Trophoblast cell (in vitro differentiated cells and primary cell): ENCODE results near the gene VPS51.

ENCODE experiments used
- DNase-seq, 2 donors: peaks; one replicate each; pipeline ENCODE4 v3.0.0-alpha.2; 2016
- H2AFZ ChIP-seq: 2 replicates; pipeline ENCODE4 v1.6.1; 2013; ENCODE audit warnings: low read length, moderate library complexity, mild to moderate bottlenecking; ENCODE audit not compliant: insufficient read depth, poor library complexity
- H2AK5ac ChIP-seq: 2 replicates; pipeline ENCODE4 v1.6.1; 2013; ENCODE audit warnings: mild to moderate bottlenecking, low read length
- H2BK120ac ChIP-seq: 2 replicates; pipeline ENCODE4 v1.6.1; 2013; ENCODE audit warnings: low read length, mild to moderate bottlenecking, moderate library complexity; ENCODE audit not compliant: insufficient read depth, poor library complexity
- H2BK12ac ChIP-seq: 2 replicates; pipeline ENCODE4 v1.6.1; 2013; ENCODE audit warnings: mild to moderate bottlenecking, low read length, moderate library complexity
- H2BK5ac ChIP-seq: 2 replicates; pipeline ENCODE4 v1.6.1; 2013; ENCODE audit warnings: low read length, low read depth, moderate library complexity, mild to moderate bottlenecking; ENCODE audit not compliant: poor library complexity
- H3K14ac ChIP-seq: 2 replicates; pipeline ENCODE4 v1.6.1; 2013; ENCODE audit warnings: mild to moderate bottlenecking, low read length
- H3K18ac ChIP-seq: 2 replicates; pipeline ENCODE4 v1.6.1; 2013; ENCODE audit warnings: mild to moderate bottlenecking, low read length
- H3K23ac ChIP-seq: 2 replicates; pipeline ENCODE4 v1.6.1; 2013; ENCODE audit warnings: low read length
- H3K27ac ChIP-seq: 2 replicates; pipeline ENCODE4 v1.5.1; 2013; ENCODE audit warnings: low read depth, mild to moderate bottlenecking, inconsistent platforms, low read length, moderate library complexity
- H3K27me3 ChIP-seq: 2 replicates; pipeline ENCODE4 v1.6.1; 2013; ENCODE audit warnings: inconsistent platforms, mild to moderate bottlenecking, low read length, moderate library complexity; ENCODE audit not compliant: insufficient read depth
- H3K36me3 ChIP-seq, 2 experiments: 1 replicate in 1 of 2; 2 replicates in 1 of 2; pipeline ENCODE4 v1.6.1; 2013; ENCODE audit warnings: low read length in 2 of 2, mild to moderate bottlenecking in 2 of 2, moderate library complexity in 1 of 2; ENCODE audit not compliant: insufficient read depth in 2 of 2, control insufficient read depth in 1 of 2
- H3K4ac ChIP-seq: 2 replicates; pipeline ENCODE4 v1.6.1; 2013; ENCODE audit warnings: low read depth, mild to moderate bottlenecking, low read length, moderate library complexity
- H3K4me1 ChIP-seq, 2 experiments: 1 replicate in 1 of 2; 2 replicates in 1 of 2; pipeline ENCODE4 v1.6.1; 2013; ENCODE audit warnings: low read length in 2 of 2, mild to moderate bottlenecking in 2 of 2, moderate library complexity in 1 of 2; ENCODE audit not compliant: insufficient read depth in 2 of 2, control insufficient read depth in 1 of 2
- H3K4me2 ChIP-seq: 2 replicates; pipeline ENCODE4 v1.6.1; 2013; ENCODE audit warnings: inconsistent platforms, mild to moderate bottlenecking, low read length, moderate library complexity
- H3K4me3 ChIP-seq: 2 replicates; pipeline ENCODE4 v1.5.1; 2013; ENCODE audit warnings: mild to moderate bottlenecking, low read depth, low read length, inconsistent platforms
- H3K79me1 ChIP-seq: one replicate; pipeline ENCODE4 v1.6.1; 2013; ENCODE audit warnings: low read length
- H3K79me2 ChIP-seq: 2 replicates; pipeline ENCODE4 v1.6.1; 2013; ENCODE audit warnings: low read length, mild to moderate bottlenecking; ENCODE audit not compliant: control insufficient read depth, insufficient read depth, poor library complexity
- H3K9ac ChIP-seq: 2 replicates; pipeline ENCODE4 v1.6.1; 2013; ENCODE audit warnings: mild to moderate bottlenecking, low read length
- H3K9me3 ChIP-seq: 2 replicates; pipeline ENCODE4 v1.6.1; 2013; ENCODE audit warnings: low read depth, mild to moderate bottlenecking, control low read depth, inconsistent platforms, low read length; ENCODE audit not compliant: insufficient read depth
- H4K12ac ChIP-seq: 2 replicates; pipeline ENCODE4 v1.6.1; 2013; ENCODE audit warnings: low read depth, mild to moderate bottlenecking, low read length, moderate library complexity
- H4K8ac ChIP-seq: 2 replicates; pipeline ENCODE4 v1.6.1; 2013; ENCODE audit warnings: low read depth, mild to moderate bottlenecking, low read length, moderate library complexity
- H4K91ac ChIP-seq: one replicate; pipeline ENCODE4 v1.6.1; 2013; ENCODE audit warnings: low read depth, mild to moderate bottlenecking, low read length, moderate library complexity
- WGBS: extraction: QIAGEN DNeasy Blood & Tissue Kit; methylation state at CpG from one replicate; pipeline ENCODE4 v1.1.7; 2013; ENCODE audit warnings: missing lambda C conversion rate; ENCODE audit not compliant: insufficient read length, insufficient coverage; ENCODE audit errors: extremely low coverage; 5-methylcytosine and 5-hydroxymethylcytosine counted together

VPS51 gene

GRCh38 chr11:65107751-65108468 lies 11.9 kb downstream of the VPS51 start:
- Histone ChIP-seq H4K12ac (no peak overlapping the region), H2AK5ac (no peak overlapping the region), H3K27me3 (no peaks in the 10 kb centered on the region), H3K36me3 (peaks cover 27 to 32% of the 10 kb centered on the region in 2 experiments), H3K14ac (no peak overlapping the region), H3K4ac (no peak overlapping the region), H2BK12ac (no peak overlapping the region), H3K4me1 (peaks cover 3 to 6% of the 10 kb centered on the region in 2 experiments), H2AFZ (no peak overlapping the region), H3K18ac (no peak overlapping the region), H3K9me3 (no peaks in the 10 kb centered on the region), H4K8ac (no peak overlapping the region), H3K27ac (no peak overlapping the region), H2BK120ac (no peak overlapping the region), H3K4me2 (no peak overlapping the region), H3K79me2 (peaks cover 7% of the 10 kb centered on the region), H3K79me1 (peaks cover 10% of the 10 kb centered on the region), H3K4me3 (no peak overlapping the region), H3K9ac (no peak overlapping the region), H2BK5ac (no peak overlapping the region), H3K23ac (no peak overlapping the region), H4K91ac (no peak overlapping the region)
- no CpG with 5 or more reads among the region's 52 CpGs for WGBS
- no peak for DNase-seq

- Histone ChIP-seq H3K9me3 (no peaks in the 10 kb centered on the region), H3K27ac (no peak overlapping the region), H4K12ac (no peak overlapping the region), H3K23ac (no peak overlapping the region), H3K79me2 (peaks cover 8% of the 10 kb centered on the region), H3K27me3 (no peaks in the 10 kb centered on the region), H2BK120ac (no peak overlapping the region), H2BK12ac (no peak overlapping the region), H3K18ac (no peak overlapping the region), H4K8ac (no peak overlapping the region), H3K4ac (no peak overlapping the region), H2AK5ac (no peak overlapping the region), H4K91ac (no peak overlapping the region), H2AFZ (no peak overlapping the region), H3K4me2 (no peak overlapping the region), H3K9ac (no peak overlapping the region), H2BK5ac (no peak overlapping the region), H3K4me1 (peaks cover 9 to 12% of the 10 kb centered on the region in 2 experiments), H3K36me3 (peaks cover 27 to 32% of the 10 kb centered on the region in 2 experiments), H3K79me1 (peaks cover 12% of the 10 kb centered on the region), H3K4me3 (no peak overlapping the region), H3K14ac (no peak overlapping the region)
- no peak for DNase-seq
- WGBS, result no CpG with 5 or more reads among the region's 38 CpGs
Measured at GRCh38 chr11:65108469-65109123, 12.6 kb downstream of the VPS51 start.

- Histone ChIP-seq H3K36me3 (peaks cover 27 to 32% of the 10 kb centered on the region in 2 experiments), H3K4me2 (no peak overlapping the region), H2AFZ (no peak overlapping the region), H3K79me1 (peaks cover 12% of the 10 kb centered on the region), H3K27ac (no peak overlapping the region), H2AK5ac (no peak overlapping the region), H2BK120ac (no peak overlapping the region), H3K79me2 (peaks cover 8% of the 10 kb centered on the region), H3K9ac (no peak overlapping the region), H3K23ac (no peak overlapping the region), H3K4ac (no peak overlapping the region), H3K4me3 (no peak overlapping the region), H3K4me1 (peaks cover 9 to 12% of the 10 kb centered on the region in 2 experiments), H2BK12ac (no peak overlapping the region), H3K14ac (no peak overlapping the region), H4K91ac (no peak overlapping the region), H3K9me3 (no peaks in the 10 kb centered on the region), H4K12ac (no peak overlapping the region), H4K8ac (no peak overlapping the region), H3K18ac (no peak overlapping the region), H2BK5ac (no peak overlapping the region), H3K27me3 (no peaks in the 10 kb centered on the region)
- no CpG with 5 or more reads among the region's 36 CpGs for WGBS
- no peak for DNase-seq
Measured at GRCh38 chr11:65109231-65110198, 13.5 kb downstream of the VPS51 start.

GRCh38 chr11:65110354-65110861 lies 14.4 kb downstream of the VPS51 start:
- no peak overlapping the region for H3K4me3 ChIP-seq
- peak; percentile 80 to 93 for DNase-seq
- H3K9me3 ChIP-seq, result no peaks in the 10 kb centered on the region
- no peak overlapping the region for H4K12ac ChIP-seq
- no peak overlapping the region for H3K23ac ChIP-seq
- no peak overlapping the region for H3K9ac ChIP-seq
- no peaks in the 10 kb centered on the region for H3K27me3 ChIP-seq
- no peak overlapping the region for H3K14ac ChIP-seq
- H2AK5ac ChIP-seq, result no peak overlapping the region
- no CpG with 5 or more reads among the region's 18 CpGs for WGBS
- peaks cover 12% of the 10 kb centered on the region for H3K79me1 ChIP-seq
- no peak overlapping the region for H4K91ac ChIP-seq
- H3K79me2 ChIP-seq, result peaks cover 8% of the 10 kb centered on the region
- no peak overlapping the region for H3K27ac ChIP-seq
- peaks cover 34 to 40% of the 10 kb centered on the region in 2 experiments for H3K36me3 ChIP-seq
- no peak overlapping the region for H2BK120ac ChIP-seq
- H3K18ac ChIP-seq, result no peak overlapping the region
- no peak overlapping the region for H2AFZ ChIP-seq
- no peak overlapping the region for H3K4ac ChIP-seq
- no peak overlapping the region for H2BK12ac ChIP-seq
- no peak overlapping the region for H4K8ac ChIP-seq
- H3K4me1 ChIP-seq, result peaks cover 9 to 12% of the 10 kb centered on the region in 2 experiments
- H2BK5ac ChIP-seq, result no peak overlapping the region
- no peak overlapping the region for H3K4me2 ChIP-seq
